HepG2 (cell line): Measurements from ENCODE around the gene CLTCL1. TPM values are rescaled to one million over a fixed set of nuclear protein-coding genes. Genes with fewer than 3 reads are reported as not detected.

ENCODE experiments used
- ATAC-seq: fragments of 200-7000 bp; cut with Tn5 transposase; 3 replicates; pipeline ENCODE4 v1.9.1; 2020; ENCODE audit warnings: mild to moderate bottlenecking, moderate library complexity
- BruUV-seq: library from RNA; stranded (reverse); fragments of 400-500 nt; replicated peaks from 2 replicates; lab custom pipeline; 2021; lab: Mats Ljungman, UMichigan
- CTCF ChIA-PET: fragments of 300-600 bp; formaldehyde crosslinking; extraction: SDS; loops from one replicate; lab custom pipeline; 2021; ENCODE audit warnings: low total read pairs, inconsistent platforms, low intra/inter-chr PET ratio; lab: Yijun Ruan, JAX
- POLR2A ChIA-PET: fragments of 350-600 bp; sonication (Branson Sonifier 250); formaldehyde crosslinking; loops from one replicate; lab custom pipeline; 2020; ENCODE audit warnings: antibody characterized with exemption, inconsistent platforms; lab: Yijun Ruan, JAX
- DNase-seq: peaks from one replicate; pipeline ENCODE4 v3.0.0-alpha.2; 2015; ENCODE audit warnings: low spot score
- FAIRE-seq: peaks from 3 replicates; lab custom pipeline; 2011; peaks lifted over from hg19 to GRCh38; lab: Jason Lieb, UNC
- H2AFZ ChIP-seq: one replicate; pipeline ENCODE4 v1.6.1; 2011; ENCODE audit warnings: low read length, inconsistent platforms
- H3K27ac ChIP-seq: fragments of 300-600 bp; 3 replicates; pipeline ENCODE4 v1.8.0; 2011; ENCODE audit warnings: mixed run types, mild to moderate bottlenecking, mixed read lengths, low read length, inconsistent platforms; ENCODE audit not compliant: insufficient read depth; ENCODE audit errors: extremely low read length
- H3K27me3 ChIP-seq, 2 experiments: fragments of 200-600 bp in 1 of 2; 2 replicates in 1 of 2; 3 replicates in 1 of 2; pipeline versions ENCODE4 v1.6.0 to v1.8.0; 2011; ENCODE audit warnings: low read length in 2 of 2, mild to moderate bottlenecking in 2 of 2, moderate library complexity in 2 of 2, inconsistent platforms in 1 of 2; ENCODE audit not compliant: insufficient read depth in 2 of 2, control insufficient read depth in 1 of 2
- H3K36me3 ChIP-seq, 2 experiments: fragments of 200-600 bp in 1 of 2; replicated peaks in 1 of 2; 2 replicates in 1 of 2; 3 replicates in 1 of 2; pipeline versions ENCODE4 v1.5.1 to v1.8.0; 2011; ENCODE audit warnings: low read length in 2 of 2, inconsistent platforms in 1 of 2; ENCODE audit not compliant: insufficient read depth in 2 of 2, control insufficient read depth in 1 of 2
- H3K4me1 ChIP-seq: 2 replicates; pipeline ENCODE4 v1.5.1; 2012; ENCODE audit warnings: low read length, inconsistent platforms; ENCODE audit not compliant: insufficient read depth
- H3K4me2 ChIP-seq: 2 replicates; pipeline ENCODE4 v1.6.0; 2011; ENCODE audit warnings: low read depth, low read length, inconsistent platforms
- H3K4me3 ChIP-seq, 3 experiments: fragments of 200-600 bp in 1 of 3; sonication (generic), shearing (Covaris generic) in 1 of 3; replicated peaks in 1 of 3; 2 replicates each; pipeline ENCODE4 v1.5.1; 2011 to 2016; ENCODE audit warnings: low read length in 3 of 3, inconsistent platforms in 2 of 3, low read depth in 2 of 3, mild to moderate bottlenecking in 2 of 3, control low read depth in 1 of 3, mixed read lengths in 1 of 3; ENCODE audit not compliant: insufficient read depth in 1 of 3
- H3K79me2 ChIP-seq: one replicate; pipeline ENCODE4 v1.6.1; 2011; ENCODE audit warnings: low read length, inconsistent platforms; ENCODE audit not compliant: insufficient read depth
- H3K9ac ChIP-seq: 2 replicates; pipeline ENCODE4 v1.6.0; 2011; ENCODE audit warnings: mild to moderate bottlenecking, low read depth, low read length, inconsistent platforms; ENCODE audit not compliant: insufficient read depth
- H3K9me3 ChIP-seq: 2 replicates; pipeline ENCODE4 v1.5.1; 2012; ENCODE audit warnings: mild to moderate bottlenecking, low read length
- H4K20me1 ChIP-seq: 2 replicates; pipeline ENCODE4 v1.6.0; 2011; ENCODE audit warnings: inconsistent platforms, mild to moderate bottlenecking, low read length, moderate library complexity; ENCODE audit not compliant: insufficient read depth
- ARNTL ChIP-seq: sonication (generic); formaldehyde crosslinking; IDR thresholded peaks from 2 replicates; pipeline ENCODE4 v1.4.0; 2020; ENCODE audit warnings: mild to moderate bottlenecking, missing genetic modification reagents
- MEIS1 ChIP-seq: sonication (generic); formaldehyde crosslinking; IDR thresholded peaks from 2 replicates; pipeline ENCODE4 v1.9.0; 2021; ENCODE audit warnings: mild to moderate bottlenecking, missing genetic modification reagents, moderate library complexity, borderline replicate concordance
- ZC3H4 ChIP-seq: sonication (generic); formaldehyde crosslinking; IDR thresholded peaks from 2 replicates; pipeline ENCODE4 v1.4.0; 2020; ENCODE audit warnings: missing genetic modification reagents, borderline replicate concordance
- ZFY ChIP-seq: sonication (generic); formaldehyde crosslinking; IDR thresholded peaks from 2 replicates; pipeline ENCODE4 v1.4.0; 2020; ENCODE audit warnings: missing genetic modification reagents
- ZNF549 ChIP-seq: sonication (generic); formaldehyde crosslinking; IDR thresholded peaks from 2 replicates; pipeline ENCODE4 v1.5.0; 2020; ENCODE audit warnings: missing genetic modification reagents
- ZNF7 ChIP-seq: IDR thresholded peaks from 2 replicates; pipeline ENCODE4 v1.6.1; 2016; ENCODE audit warnings: missing biosample characterization, missing genetic modification reagents
- WGBS: methylation state at CpG from one replicate; pipeline ENCODE4 v1.1.6; 2017; ENCODE audit warnings: low lambda C conversion rate; 5-methylcytosine and 5-hydroxymethylcytosine counted together
- in situ Hi-C: cut with HindIII; loops from 2 replicates; pipeline ENCODE4 v1.10.0; 2017; ENCODE audit warnings: low pct_unique_long_range_greater_than_20kb; ENCODE audit not compliant: extremely low pct_ligation_motif_present
- intact Hi-C: fragments of 100-400 bp; cut with micrococcal nuclease; formaldehyde crosslinking; loops from one replicate; pipeline ENCODE4 v1.10.0; 2022; ENCODE audit not compliant: unreplicated experiment
- polyA plus RNA-seq, 8 experiments: library from polyadenylated mRNA; depleted of rRNA in 3 of 8; stranded (reverse) in 7 of 8; unstranded in 1 of 8; fragments of >200 nt; fragmentation: Illumina TruSeq in 4 of 8; extraction: Trizol in 4 of 8; gene quantifications; 2 replicates each; pipeline versions ENCODE4 v1.2.1 to v1.2.3, GENCODE V29; 2011 to 2016; ENCODE audit warnings: low read depth in 4 of 8, missing spikeins in 1 of 8, mixed read lengths in 1 of 8; ENCODE audit not compliant: insufficient read depth in 1 of 8
- total RNA-seq, 5 experiments: library from RNA; depleted of rRNA; stranded (reverse); fragments of >200 nt; fragmentation: Illumina TruSeq; extraction: Trizol; gene quantifications; 2 replicates each; pipeline ENCODE4 v1.2.3, GENCODE V29; 2016; ENCODE audit warnings: low read depth in 1 of 5
- TF ChIP-seq, protein P1 (sequence below): sonication (generic); formaldehyde crosslinking; IDR thresholded peaks from 2 replicates; pipeline ENCODE4 v1.4.0; 2020; ENCODE audit warnings: missing genetic modification reagents
- TF ChIP-seq, protein P2 (sequence below): sonication (generic); formaldehyde crosslinking; IDR thresholded peaks from 2 replicates; pipeline ENCODE4 v1.8.0; 2022; ENCODE audit warnings: mild to moderate bottlenecking, missing genetic modification reagents, borderline replicate concordance

The CLTCL1 gene
- total and polyA plus RNA-seq, 2 of the 13 experiments (the other 11 are each of a cell fraction or from before 2014, with no cell fraction given) = 8.1 to 10.9 TPM

DNA sequence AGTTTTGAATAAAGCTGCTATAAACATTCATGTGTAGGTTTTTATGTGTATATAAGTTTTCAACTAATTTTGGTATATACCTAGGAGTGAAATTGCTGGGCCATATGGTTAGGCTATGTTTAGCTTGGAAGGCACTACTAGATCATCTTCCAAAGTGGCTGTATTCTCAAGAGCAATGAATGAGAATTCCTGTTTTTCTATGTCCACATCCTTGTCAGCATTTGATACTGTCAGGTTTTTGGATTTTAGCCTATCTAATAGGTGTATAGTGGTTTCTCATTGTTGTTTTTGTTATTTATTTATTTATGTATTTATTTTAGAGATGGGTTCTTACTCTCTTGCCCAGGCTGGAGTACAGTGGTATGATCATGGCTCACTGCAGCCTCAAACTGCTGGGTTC, 26.3 kb upstream of the CLTCL1 start:
- in situ Hi-C loops (no loop called here), intact Hi-C loops (no loop called here)
- no peaks in the 10 kb centered on the region for H3K27me3 ChIP-seq
- H3K79me2 ChIP-seq = no peaks in the 10 kb centered on the region
- DNase-seq (no peak), FAIRE-seq (no peak), ATAC-seq (no peak)
- CTCF ChIA-PET = no interaction called here
- H3K27ac ChIP-seq = no peak overlapping the region
- no peaks in the 10 kb centered on the region for H3K36me3 ChIP-seq
- TF ChIP-seq ZNF7 (peak; percentile 63; the same call in 1 of the 2 replicates), ARNTL (CRISPR knock-in tag) (no peak)
- H3K4me2 ChIP-seq = no peak overlapping the region
- BruUV-seq = no TSS peak
- H3K9me3 ChIP-seq = peaks cover 24% of the 10 kb centered on the region
- POLR2A ChIA-PET = no interaction called here
- no peak overlapping the region for H2AFZ ChIP-seq
- no peaks in the 10 kb centered on the region for H4K20me1 ChIP-seq
- H3K4me3 ChIP-seq = no peak overlapping the region
- no peaks in the 10 kb centered on the region for H3K4me1 ChIP-seq
- no peak overlapping the region for H3K9ac ChIP-seq

DNA sequence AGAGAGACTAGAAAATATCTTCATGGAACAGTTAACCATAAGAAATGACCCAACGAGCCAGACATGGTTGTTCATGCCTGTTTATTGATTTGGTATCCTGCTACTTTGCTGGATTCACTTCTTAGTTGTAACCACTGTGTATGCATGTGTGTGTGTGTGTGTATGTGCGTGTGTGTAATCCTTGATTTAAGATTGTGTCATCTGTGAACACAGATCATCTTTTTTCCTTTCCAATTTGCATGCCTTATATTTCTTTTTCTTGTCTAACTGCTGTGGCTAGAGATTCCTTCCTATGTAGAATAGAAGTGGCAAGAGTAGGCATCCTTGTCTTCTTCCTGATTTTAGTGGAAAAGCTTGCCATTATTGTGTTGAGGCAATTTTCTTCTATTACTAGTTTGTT, 16.4 kb upstream of the CLTCL1 start:
- no peak overlapping the region for H3K4me3 ChIP-seq
- no TSS peak for BruUV-seq
- H2AFZ ChIP-seq = no peak overlapping the region
- CTCF ChIA-PET = no interaction called here
- in situ Hi-C loops = no loop called here
- no peak for ATAC-seq
- no peak for DNase-seq
- no peaks in the 10 kb centered on the region for H3K36me3 ChIP-seq
- H3K27me3 ChIP-seq = no peaks in the 10 kb centered on the region; a peak in 1 of 5 replicates
- H3K4me2 ChIP-seq = no peak overlapping the region
- no peak overlapping the region for H3K9ac ChIP-seq
- H3K4me1 ChIP-seq = no peaks in the 10 kb centered on the region
- POLR2A ChIA-PET = no interaction called here
- no peak for FAIRE-seq
- no peaks in the 10 kb centered on the region for H3K9me3 ChIP-seq
- WGBS = 24% methylated on average over 2 of the region's 2 CpGs
- no peaks in the 10 kb centered on the region for H4K20me1 ChIP-seq
- intact Hi-C loops = loop anchor here (10.0 kb wide), 1 partner anchor 167 kb away; the partner anchor contains the start of genes CDC45 and UFD1
- H3K27ac ChIP-seq = no peak overlapping the region
- no peaks in the 10 kb centered on the region for H3K79me2 ChIP-seq
- TF ChIP-seq ZFY (no peak), MEIS1 (CRISPR knock-in tag) (no peak), ZNF549 (CRISPR knock-in tag) (no peak), ZC3H4 (CRISPR knock-in tag) (no peak)
- TF ChIP-seq, protein P1, sequence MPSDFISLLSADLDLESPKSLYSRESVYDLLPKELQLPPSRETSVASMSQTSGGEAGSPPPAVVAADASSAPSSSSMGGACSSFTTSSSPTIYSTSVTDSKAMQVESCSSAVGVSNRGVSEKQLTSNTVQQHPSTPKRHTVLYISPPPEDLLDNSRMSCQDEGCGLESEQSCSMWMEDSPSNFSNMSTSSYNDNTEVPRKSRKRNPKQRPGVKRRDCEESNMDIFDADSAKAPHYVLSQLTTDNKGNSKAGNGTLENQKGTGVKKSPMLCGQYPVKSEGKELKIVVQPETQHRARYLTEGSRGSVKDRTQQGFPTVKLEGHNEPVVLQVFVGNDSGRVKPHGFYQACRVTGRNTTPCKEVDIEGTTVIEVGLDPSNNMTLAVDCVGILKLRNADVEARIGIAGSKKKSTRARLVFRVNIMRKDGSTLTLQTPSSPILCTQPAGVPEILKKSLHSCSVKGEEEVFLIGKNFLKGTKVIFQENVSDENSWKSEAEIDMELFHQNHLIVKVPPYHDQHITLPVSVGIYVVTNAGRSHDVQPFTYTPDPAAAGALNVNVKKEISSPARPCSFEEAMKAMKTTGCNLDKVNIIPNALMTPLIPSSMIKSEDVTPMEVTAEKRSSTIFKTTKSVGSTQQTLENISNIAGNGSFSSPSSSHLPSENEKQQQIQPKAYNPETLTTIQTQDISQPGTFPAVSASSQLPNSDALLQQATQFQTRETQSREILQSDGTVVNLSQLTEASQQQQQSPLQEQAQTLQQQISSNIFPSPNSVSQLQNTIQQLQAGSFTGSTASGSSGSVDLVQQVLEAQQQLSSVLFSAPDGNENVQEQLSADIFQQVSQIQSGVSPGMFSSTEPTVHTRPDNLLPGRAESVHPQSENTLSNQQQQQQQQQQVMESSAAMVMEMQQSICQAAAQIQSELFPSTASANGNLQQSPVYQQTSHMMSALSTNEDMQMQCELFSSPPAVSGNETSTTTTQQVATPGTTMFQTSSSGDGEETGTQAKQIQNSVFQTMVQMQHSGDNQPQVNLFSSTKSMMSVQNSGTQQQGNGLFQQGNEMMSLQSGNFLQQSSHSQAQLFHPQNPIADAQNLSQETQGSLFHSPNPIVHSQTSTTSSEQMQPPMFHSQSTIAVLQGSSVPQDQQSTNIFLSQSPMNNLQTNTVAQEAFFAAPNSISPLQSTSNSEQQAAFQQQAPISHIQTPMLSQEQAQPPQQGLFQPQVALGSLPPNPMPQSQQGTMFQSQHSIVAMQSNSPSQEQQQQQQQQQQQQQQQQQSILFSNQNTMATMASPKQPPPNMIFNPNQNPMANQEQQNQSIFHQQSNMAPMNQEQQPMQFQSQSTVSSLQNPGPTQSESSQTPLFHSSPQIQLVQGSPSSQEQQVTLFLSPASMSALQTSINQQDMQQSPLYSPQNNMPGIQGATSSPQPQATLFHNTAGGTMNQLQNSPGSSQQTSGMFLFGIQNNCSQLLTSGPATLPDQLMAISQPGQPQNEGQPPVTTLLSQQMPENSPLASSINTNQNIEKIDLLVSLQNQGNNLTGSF = no peak
- TF ChIP-seq, protein P2, sequence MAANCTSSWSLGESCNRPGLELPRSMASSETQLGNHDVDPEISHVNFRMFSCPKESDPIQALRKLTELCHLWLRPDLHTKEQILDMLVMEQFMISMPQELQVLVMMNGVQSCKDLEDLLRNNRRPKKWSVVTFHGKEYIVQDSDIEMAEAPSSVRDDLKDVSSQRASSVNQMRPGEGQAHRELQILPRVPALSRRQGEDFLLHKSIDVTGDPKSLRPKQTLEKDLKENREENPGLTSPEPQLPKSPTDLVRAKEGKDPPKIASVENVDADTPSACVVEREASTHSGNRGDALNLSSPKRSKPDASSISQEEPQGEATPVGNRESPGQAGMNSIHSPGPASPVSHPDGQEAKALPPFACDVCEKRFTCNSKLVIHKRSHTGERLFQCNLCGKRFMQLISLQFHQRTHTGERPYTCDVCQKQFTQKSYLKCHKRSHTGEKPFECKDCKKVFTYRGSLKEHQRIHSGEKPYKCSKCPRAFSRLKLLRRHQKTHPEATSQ = no peak
